Measurements from ENCODE around the gene ATG9A.

ATG9A gene

GRCh38 chr2:219243291-219243761 is 13.9 kb upstream of the ATG9A start:
- H3K4me2 ChIP-seq (ENCODE audit: low read length): no peak overlapping the region
- TF ChIP-seq, protein P1, sequence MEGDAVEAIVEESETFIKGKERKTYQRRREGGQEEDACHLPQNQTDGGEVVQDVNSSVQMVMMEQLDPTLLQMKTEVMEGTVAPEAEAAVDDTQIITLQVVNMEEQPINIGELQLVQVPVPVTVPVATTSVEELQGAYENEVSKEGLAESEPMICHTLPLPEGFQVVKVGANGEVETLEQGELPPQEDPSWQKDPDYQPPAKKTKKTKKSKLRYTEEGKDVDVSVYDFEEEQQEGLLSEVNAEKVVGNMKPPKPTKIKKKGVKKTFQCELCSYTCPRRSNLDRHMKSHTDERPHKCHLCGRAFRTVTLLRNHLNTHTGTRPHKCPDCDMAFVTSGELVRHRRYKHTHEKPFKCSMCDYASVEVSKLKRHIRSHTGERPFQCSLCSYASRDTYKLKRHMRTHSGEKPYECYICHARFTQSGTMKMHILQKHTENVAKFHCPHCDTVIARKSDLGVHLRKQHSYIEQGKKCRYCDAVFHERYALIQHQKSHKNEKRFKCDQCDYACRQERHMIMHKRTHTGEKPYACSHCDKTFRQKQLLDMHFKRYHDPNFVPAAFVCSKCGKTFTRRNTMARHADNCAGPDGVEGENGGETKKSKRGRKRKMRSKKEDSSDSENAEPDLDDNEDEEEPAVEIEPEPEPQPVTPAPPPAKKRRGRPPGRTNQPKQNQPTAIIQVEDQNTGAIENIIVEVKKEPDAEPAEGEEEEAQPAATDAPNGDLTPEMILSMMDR (IDR thresholded peaks at IDR 0.05): no peak
- peak overlapping the region; percentile 80 for H3K27ac ChIP-seq
- no peaks in the 10 kb centered on the region for H3K9me3 ChIP-seq (ENCODE audit: control insufficient read depth, low read length)
- H2AFZ ChIP-seq: peak overlapping the region; percentile 67
- H3K4me1 ChIP-seq: peaks cover 14% of the 10 kb centered on the region
- no peak overlapping the region for H3K9ac ChIP-seq
- no peaks in the 10 kb centered on the region for H3K27me3 ChIP-seq (ENCODE audit: control insufficient read depth, insufficient read depth, low read length)
- H3K4me3 ChIP-seq (ENCODE audit: low read depth, low read length): no peak overlapping the region
- H3K79me2 ChIP-seq: no peaks in the 10 kb centered on the region
- no peaks in the 10 kb centered on the region for H3K36me3 ChIP-seq (ENCODE audit: control insufficient read depth, insufficient read depth, low read length)

- no peaks in the 10 kb centered on the region for H3K36me3 ChIP-seq (ENCODE audit: control insufficient read depth, insufficient read depth, low read length)
- TF ChIP-seq, protein P1 (IDR thresholded peaks at IDR 0.05): no peak
- no peaks in the 10 kb centered on the region for H3K9me3 ChIP-seq (ENCODE audit: control insufficient read depth, low read length)
- no peak overlapping the region for H3K4me3 ChIP-seq (ENCODE audit: low read depth, low read length)
- H3K27me3 ChIP-seq (ENCODE audit: control insufficient read depth, insufficient read depth, low read length): no peaks in the 10 kb centered on the region
- peaks cover 7% of the 10 kb centered on the region for H3K4me1 ChIP-seq
- no peak overlapping the region for H2AFZ ChIP-seq
- H3K79me2 ChIP-seq: peaks cover 9% of the 10 kb centered on the region
- H3K27ac ChIP-seq: no peak overlapping the region
- H3K4me2 ChIP-seq (ENCODE audit: low read length): no peak overlapping the region
- H3K9ac ChIP-seq: no peak overlapping the region
Observed at GRCh38 chr2:219234331-219234730, 4.9 kb upstream of the ATG9A start.

- Histone ChIP-seq H3K27ac (peak overlapping the region; percentile 77), H3K9ac (no peak overlapping the region), H3K9me3 (ENCODE audit: control insufficient read depth, low read length) (no peaks in the 10 kb centered on the region), H3K36me3 (ENCODE audit: control insufficient read depth, insufficient read depth, low read length) (no peaks in the 10 kb centered on the region), H3K4me2 (ENCODE audit: low read length) (peak overlapping the region; percentile 93), H3K27me3 (ENCODE audit: control insufficient read depth, insufficient read depth, low read length) (no peaks in the 10 kb centered on the region), H2AFZ (peak overlapping the region; percentile 94), H3K4me1 (peaks cover 7% of the 10 kb centered on the region), H3K4me3 (ENCODE audit: low read depth, low read length) (peak overlapping the region; percentile 99), H3K79me2 (peaks cover 22% of the 10 kb centered on the region)
- TF ChIP-seq, protein P1 (IDR thresholded peaks at IDR 0.05): no peak
Observed at GRCh38 chr2:219230059-219230540, 664 bp upstream of the ATG9A start.

DNA sequence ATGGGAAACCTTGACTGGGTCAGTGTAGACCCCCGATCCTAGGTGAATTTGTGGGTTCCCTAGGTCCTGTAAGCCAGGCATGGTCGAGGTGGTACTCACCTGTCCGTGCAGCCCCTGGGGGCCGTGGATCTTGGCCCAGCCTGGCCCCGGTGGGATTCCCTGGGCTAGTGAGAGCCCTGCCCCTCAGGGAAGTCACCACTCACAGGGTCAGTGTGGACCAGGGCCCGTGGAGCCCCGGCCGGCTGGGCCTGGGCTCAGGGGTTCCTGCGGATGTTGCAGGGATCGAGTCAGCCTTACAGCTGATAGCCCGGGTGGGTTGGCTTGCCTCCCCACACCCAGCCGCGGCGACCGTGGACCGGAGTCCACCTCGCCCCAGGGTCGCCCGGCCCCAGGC is 528 bp downstream of the ATG9A start:
- TF ChIP-seq, protein P1 (IDR thresholded peaks at IDR 0.05): no peak
- peak overlapping the region; percentile 99 for H3K4me2 ChIP-seq (ENCODE audit: low read length)
- no peaks in the 10 kb centered on the region for H3K36me3 ChIP-seq (ENCODE audit: control insufficient read depth, insufficient read depth, low read length)
- peaks cover 22% of the 10 kb centered on the region for H3K79me2 ChIP-seq
- peak overlapping the region; percentile 62 for H3K9ac ChIP-seq
- H3K4me3 ChIP-seq (ENCODE audit: low read depth, low read length): peak overlapping the region; percentile 99
- peaks cover 7% of the 10 kb centered on the region for H3K4me1 ChIP-seq
- peak overlapping the region; percentile 77 for H3K27ac ChIP-seq
- no peaks in the 10 kb centered on the region for H3K9me3 ChIP-seq (ENCODE audit: control insufficient read depth, low read length)
- H3K27me3 ChIP-seq (ENCODE audit: control insufficient read depth, insufficient read depth, low read length): no peaks in the 10 kb centered on the region
- peak overlapping the region; percentile 94 for H2AFZ ChIP-seq
